ENCODE data around the gene FAM81A.

Gene FAM81A

GRCh38 chr15:59555696-59556095 is 117.7 kb downstream of the FAM81A start:
- TF ChIP-seq, protein P1, sequence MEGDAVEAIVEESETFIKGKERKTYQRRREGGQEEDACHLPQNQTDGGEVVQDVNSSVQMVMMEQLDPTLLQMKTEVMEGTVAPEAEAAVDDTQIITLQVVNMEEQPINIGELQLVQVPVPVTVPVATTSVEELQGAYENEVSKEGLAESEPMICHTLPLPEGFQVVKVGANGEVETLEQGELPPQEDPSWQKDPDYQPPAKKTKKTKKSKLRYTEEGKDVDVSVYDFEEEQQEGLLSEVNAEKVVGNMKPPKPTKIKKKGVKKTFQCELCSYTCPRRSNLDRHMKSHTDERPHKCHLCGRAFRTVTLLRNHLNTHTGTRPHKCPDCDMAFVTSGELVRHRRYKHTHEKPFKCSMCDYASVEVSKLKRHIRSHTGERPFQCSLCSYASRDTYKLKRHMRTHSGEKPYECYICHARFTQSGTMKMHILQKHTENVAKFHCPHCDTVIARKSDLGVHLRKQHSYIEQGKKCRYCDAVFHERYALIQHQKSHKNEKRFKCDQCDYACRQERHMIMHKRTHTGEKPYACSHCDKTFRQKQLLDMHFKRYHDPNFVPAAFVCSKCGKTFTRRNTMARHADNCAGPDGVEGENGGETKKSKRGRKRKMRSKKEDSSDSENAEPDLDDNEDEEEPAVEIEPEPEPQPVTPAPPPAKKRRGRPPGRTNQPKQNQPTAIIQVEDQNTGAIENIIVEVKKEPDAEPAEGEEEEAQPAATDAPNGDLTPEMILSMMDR (IDR thresholded peaks at IDR 0.05; ENCODE audit: insufficient read depth, low read length, missing control alignments), result no peak
- ChIA-PET CTCF (interaction anchor here (1.0 kb wide), 1 partner anchor 9 kb away, joined by 3 read pairs; no protein-coding TSS in a partner anchor), POLR2A (no interaction called here)
- no peak overlapping the region for H3K4me3 ChIP-seq (ENCODE audit: low read depth, low read length)
- DNase-seq (ENCODE audit: low read depth, low spot score), result no peak

- CTCF ChIA-PET, result interaction anchor here (1.0 to 1.1 kb wide), 3 partner anchors 8 to 23 kb away, joined by 3 to 6 read pairs (median 3); no protein-coding TSS in a partner anchor
These were observed 118.4 kb downstream of the FAM81A start for GRCh38 chr15:59556380-59556779.

DNA sequence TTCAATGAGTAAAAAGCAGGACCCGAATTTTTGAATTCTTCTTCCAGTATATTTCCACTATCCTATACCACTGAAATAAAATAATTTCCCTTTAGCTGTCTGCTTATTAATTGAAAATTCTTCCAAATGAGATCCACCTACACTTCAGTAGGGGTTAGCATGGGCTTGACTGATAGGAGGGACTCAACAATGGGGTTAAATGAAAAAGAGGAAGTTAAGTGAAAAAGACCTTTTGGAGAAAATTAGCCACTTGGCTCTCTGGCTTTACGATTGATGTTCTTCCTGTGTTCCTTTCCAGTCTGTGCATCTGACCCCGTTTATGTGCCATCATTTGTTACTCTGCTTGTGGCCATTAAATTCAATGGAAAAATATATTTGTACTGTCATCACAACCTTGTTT is 119.6 kb downstream of the FAM81A start:
- H3K4me3 ChIP-seq (ENCODE audit: low read depth, low read length), result no peak overlapping the region
- ChIA-PET POLR2A (no interaction called here), CTCF (interaction anchor here (1.0 to 1.1 kb wide), 2 partner anchors 15 to 24 kb away, joined by 3 to 6 read pairs; no protein-coding TSS in a partner anchor)
- DNase-seq (ENCODE audit: low read depth, low spot score), result no peak
- TF ChIP-seq, protein P1 (IDR thresholded peaks at IDR 0.05; ENCODE audit: insufficient read depth, low read length, missing control alignments), result no peak

More at GRCh38 chr15:59556380-59556779, 118.4 kb downstream of the FAM81A start:
- H3K4me3 ChIP-seq (ENCODE audit: low read depth, low read length), result no peak overlapping the region
- TF ChIP-seq, protein P1 (IDR thresholded peaks at IDR 0.05; ENCODE audit: insufficient read depth, low read length, missing control alignments), result no peak
- POLR2A ChIA-PET, result no interaction called here
- DNase-seq (ENCODE audit: low read depth, low spot score), result no peak

GRCh38 chr15:59558851-59559250 is 120.9 kb downstream of the FAM81A start:
- TF ChIP-seq, protein P1 (IDR thresholded peaks at IDR 0.05; ENCODE audit: insufficient read depth, low read length, missing control alignments), result no peak

DNA sequence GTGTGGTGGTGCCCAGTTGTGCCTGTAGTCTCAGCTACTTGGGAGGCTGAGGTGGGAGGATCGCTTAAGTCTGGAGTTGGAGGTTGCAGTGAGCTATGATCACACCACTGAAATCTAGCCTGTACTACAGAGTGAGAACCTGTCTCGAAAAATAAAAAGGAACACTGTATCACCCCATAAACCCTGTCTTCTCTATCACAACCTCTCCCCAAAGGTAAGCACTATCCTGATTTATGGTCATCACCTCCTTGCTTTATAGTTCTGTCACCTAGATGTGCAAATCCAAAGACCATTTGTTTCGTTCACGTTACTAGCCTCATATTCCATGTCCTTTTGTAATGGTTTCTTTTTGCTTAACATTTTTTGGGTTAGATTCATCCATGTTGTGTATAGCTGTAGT is 123.6 kb downstream of the FAM81A start:
- TF ChIP-seq, protein P1 (IDR thresholded peaks at IDR 0.05; ENCODE audit: insufficient read depth, low read length, missing control alignments), result no peak
- POLR2A ChIA-PET, result no interaction called here
- CTCF ChIA-PET, result no interaction called here

More at GRCh38 chr15:59558851-59559250, 120.9 kb downstream of the FAM81A start:
- POLR2A ChIA-PET, result no interaction called here
- no peak overlapping the region for H3K4me3 ChIP-seq (ENCODE audit: low read depth, low read length)
- CTCF ChIA-PET, result interaction anchor here (1.1 kb wide), 1 partner anchor 29 kb away, joined by 3 read pairs; no protein-coding TSS in a partner anchor
- DNase-seq (ENCODE audit: low read depth, low spot score), result no peak

DNA sequence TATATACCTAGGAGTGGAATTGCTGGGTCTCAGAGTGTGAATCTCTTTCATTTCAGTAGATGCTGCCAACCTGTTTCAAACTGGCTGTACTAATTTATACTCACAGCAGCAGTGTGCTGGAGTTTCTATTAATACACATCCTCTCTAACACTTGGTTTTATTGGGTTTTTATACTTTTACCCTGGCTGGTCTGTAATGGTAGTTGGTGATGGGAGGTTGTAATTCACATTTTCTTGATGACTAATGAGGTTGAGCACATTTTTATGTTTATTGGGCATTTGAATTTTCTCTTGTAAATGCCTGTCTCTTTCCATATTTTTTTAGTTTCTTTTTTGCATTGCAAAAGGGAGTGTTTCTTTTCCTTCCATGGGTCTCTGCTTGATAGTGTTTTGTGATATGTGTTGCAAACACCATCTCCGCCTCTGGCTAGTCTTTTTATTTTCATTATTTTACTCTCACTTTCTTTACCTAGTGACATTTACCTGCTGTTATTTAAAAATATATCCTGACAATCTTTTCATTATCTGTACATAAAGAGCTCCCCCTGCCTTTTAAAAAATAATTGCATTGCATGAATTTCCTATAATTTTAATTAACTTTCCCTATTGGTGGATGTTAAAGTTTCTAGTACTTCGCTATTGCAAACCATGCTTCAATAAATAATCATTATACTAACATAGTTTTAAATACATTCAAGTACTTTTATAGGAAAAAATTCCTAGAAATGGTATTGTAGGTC is 124.6 kb downstream of the FAM81A start:
- ChIA-PET CTCF (interaction anchor here (1.2 to 1.6 kb wide), 3 partner anchors 15 to 34 kb away, joined by 3 to 7 read pairs (median 3); no protein-coding TSS in a partner anchor), POLR2A (interaction anchor here (0.6 kb wide), 1 partner anchor 100 kb away, joined by 3 read pairs; no protein-coding TSS in a partner anchor)
- TF ChIP-seq, protein P1 (IDR thresholded peaks at IDR 0.05; ENCODE audit: insufficient read depth, low read length, missing control alignments), result no peak
- no peak for DNase-seq (ENCODE audit: low read depth, low spot score)
- no peak overlapping the region for H3K4me3 ChIP-seq (ENCODE audit: low read depth, low read length)

More for the DNA sequence above, 123.6 kb downstream of the FAM81A start:
- no peak overlapping the region for H3K4me3 ChIP-seq (ENCODE audit: low read depth, low read length)
- no peak for DNase-seq (ENCODE audit: low read depth, low spot score)

Data from AG04449 (cell line).